Prostate gland (tissue), 2 donors: ENCODE results near the gene EYA4.

Experiments used
- POLR2A ChIP-seq: fragments of 450-650 bp; IDR thresholded peaks from one replicate; pipeline ENCODE4 v1.6.1; 2016; ENCODE audit warnings: antibody characterized with exemption, mild to moderate bottlenecking
- POLR2AphosphoS5 ChIP-seq: sonication (generic); formaldehyde crosslinking; IDR thresholded peaks from one replicate; pipeline ENCODE4 v1.6.1; 2017; ENCODE audit warnings: antibody characterized with exemption
- TF ChIP-seq, protein P1 (sequence below), 4 experiments: fragments of 200-600 bp in 2 of 4; fragments of 450-650 bp in 2 of 4; sonication (generic) in 2 of 4; IDR thresholded peaks; 1 replicate in 3 of 4; 2 replicates in 1 of 4; pipeline ENCODE4 v1.5.1; 2016 to 2019; ENCODE audit warnings: antibody characterized with exemption in 4 of 4, mild to moderate bottlenecking in 2 of 4, moderate library complexity in 2 of 4

GRCh38 chr6:133551847-133552341, 310.7 kb downstream of the EYA4 start:
- TF ChIP-seq POLR2A: no peak
- TF ChIP-seq, protein P1, sequence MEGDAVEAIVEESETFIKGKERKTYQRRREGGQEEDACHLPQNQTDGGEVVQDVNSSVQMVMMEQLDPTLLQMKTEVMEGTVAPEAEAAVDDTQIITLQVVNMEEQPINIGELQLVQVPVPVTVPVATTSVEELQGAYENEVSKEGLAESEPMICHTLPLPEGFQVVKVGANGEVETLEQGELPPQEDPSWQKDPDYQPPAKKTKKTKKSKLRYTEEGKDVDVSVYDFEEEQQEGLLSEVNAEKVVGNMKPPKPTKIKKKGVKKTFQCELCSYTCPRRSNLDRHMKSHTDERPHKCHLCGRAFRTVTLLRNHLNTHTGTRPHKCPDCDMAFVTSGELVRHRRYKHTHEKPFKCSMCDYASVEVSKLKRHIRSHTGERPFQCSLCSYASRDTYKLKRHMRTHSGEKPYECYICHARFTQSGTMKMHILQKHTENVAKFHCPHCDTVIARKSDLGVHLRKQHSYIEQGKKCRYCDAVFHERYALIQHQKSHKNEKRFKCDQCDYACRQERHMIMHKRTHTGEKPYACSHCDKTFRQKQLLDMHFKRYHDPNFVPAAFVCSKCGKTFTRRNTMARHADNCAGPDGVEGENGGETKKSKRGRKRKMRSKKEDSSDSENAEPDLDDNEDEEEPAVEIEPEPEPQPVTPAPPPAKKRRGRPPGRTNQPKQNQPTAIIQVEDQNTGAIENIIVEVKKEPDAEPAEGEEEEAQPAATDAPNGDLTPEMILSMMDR (IDR thresholded peaks at IDR 0.05): no peak
- TF ChIP-seq POLR2AphosphoS5: no peak
